ENCODE data around the gene POMZP3.
"Not testable (repeated sequence)": the region's sequence is repeated elsewhere in the genome, so short reads cannot be mapped to it uniquely, and the experiment has no call there.

DNA sequence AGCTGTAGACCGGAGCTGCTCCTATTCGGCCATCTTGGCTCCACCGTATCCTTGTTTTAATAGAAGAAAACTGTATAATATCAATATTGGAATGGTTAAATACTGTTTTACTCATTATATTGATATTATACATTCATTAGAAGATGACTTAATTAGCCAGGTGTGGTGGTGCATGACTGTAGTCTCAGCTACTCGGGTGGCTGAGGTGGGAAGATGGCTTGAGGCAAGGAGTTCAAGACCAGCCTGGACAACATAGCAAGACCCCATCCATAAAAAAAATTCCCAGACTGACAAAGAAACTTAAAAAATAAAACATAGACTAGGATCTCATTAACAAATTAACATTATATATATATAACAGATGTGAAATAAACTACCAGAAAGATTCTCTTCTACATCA, 59.8 kb downstream of the POMZP3 start:
- TF ChIP-seq POLR2A (IDR thresholded peaks at IDR 0.05), result not testable (repeated sequence)
- TF ChIP-seq, protein P1, sequence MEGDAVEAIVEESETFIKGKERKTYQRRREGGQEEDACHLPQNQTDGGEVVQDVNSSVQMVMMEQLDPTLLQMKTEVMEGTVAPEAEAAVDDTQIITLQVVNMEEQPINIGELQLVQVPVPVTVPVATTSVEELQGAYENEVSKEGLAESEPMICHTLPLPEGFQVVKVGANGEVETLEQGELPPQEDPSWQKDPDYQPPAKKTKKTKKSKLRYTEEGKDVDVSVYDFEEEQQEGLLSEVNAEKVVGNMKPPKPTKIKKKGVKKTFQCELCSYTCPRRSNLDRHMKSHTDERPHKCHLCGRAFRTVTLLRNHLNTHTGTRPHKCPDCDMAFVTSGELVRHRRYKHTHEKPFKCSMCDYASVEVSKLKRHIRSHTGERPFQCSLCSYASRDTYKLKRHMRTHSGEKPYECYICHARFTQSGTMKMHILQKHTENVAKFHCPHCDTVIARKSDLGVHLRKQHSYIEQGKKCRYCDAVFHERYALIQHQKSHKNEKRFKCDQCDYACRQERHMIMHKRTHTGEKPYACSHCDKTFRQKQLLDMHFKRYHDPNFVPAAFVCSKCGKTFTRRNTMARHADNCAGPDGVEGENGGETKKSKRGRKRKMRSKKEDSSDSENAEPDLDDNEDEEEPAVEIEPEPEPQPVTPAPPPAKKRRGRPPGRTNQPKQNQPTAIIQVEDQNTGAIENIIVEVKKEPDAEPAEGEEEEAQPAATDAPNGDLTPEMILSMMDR (IDR thresholded peaks at IDR 0.05), result not testable (repeated sequence)

All from body of pancreas (tissue), 4 donors.